GM19240 (cell line): ENCODE measurements around the gene SUPT4H1.

Experiments used
- DNase-seq: peaks from one replicate; pipeline ENCODE4 v3.0.0; 2011; ENCODE audit warnings: low spot score; ENCODE audit not compliant: insufficient read length

SUPT4H1 gene

DNA sequence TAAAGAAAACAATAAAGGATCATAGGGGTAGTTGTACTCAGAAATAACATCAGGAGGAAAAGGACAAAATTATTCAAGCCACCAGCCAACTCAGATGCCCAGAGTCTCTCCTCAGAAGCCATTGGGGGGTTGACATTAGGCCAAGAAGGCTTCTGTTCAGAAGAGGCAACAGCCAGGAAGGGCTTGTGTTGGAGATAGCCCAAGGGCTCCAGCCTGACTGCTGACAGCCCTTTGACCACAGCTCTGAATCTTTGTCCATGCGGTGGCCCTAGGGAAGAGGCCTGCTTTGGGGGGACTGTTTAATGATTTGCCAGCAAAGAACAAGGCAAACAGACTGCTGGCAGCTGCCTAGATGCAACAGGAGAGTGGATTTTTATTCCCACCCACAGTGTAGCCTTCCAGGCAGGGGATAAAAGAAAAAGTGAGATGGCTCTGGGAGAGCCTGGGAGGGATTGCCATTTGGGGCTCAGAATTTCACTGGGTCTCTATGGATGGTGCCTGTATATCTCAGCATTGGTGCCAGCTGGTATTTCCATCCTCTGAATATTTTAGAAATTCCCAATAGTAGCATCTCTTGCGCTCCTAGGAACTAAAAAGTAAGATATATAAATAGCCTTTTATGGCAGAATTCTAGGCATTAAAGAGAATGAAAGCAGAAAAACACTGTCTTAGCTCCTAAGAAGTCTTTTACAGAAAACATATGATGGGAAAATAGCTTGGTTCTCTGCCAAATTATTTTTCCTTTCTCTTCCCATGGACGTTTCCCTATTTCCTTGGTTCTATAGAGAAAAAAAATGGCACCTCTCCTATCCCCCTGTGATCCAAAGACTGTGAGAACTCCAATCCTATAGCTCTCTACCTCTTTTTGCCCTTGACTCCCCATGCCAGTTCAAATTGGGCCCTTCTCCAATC lies 29.4 kb upstream of the SUPT4H1 start:
- DNase-seq, result no peak

DNA sequence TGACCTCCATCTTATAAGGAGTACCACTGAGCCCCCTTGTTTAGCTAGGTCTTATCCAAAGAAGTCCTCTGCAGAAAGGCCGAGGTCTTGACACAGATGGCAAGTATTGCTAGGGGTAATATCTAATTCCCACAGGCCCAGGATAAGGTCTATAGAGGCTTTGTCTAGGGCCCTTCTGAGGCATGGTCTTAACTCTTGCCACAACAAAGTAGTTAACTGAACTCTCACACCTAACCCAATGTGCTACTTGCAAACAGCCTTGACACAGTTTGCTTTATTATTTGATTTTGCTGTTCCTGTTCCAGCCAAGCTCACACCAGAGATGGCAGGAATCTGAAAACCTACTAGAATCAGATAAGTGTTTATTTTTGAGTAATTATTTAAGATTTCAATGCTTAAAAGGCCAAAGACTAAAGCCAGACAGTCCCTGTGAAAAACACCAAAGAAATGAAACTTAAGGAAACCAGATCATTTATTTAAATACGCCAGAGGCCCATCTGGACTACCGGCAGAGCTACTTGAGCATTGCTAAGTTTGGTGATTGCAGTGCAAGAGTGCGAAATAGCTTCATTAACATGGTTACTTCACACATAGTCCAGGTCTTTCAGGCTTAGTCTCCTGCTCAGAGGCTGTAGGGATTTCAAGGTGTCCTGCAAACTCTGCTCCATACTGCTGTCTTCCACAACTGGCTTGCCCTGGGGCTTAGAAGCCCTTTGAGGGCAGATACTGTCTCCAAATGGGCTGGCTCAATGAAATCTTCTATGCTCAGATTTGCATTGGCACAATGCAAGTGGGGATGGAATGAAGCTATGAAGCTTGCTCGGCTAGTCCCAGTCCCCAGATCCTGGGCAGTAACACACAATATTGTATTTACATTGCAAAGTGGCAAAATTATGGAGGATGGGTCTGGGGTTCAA lies 28.5 kb upstream of the SUPT4H1 start:
- no peak for DNase-seq

DNA sequence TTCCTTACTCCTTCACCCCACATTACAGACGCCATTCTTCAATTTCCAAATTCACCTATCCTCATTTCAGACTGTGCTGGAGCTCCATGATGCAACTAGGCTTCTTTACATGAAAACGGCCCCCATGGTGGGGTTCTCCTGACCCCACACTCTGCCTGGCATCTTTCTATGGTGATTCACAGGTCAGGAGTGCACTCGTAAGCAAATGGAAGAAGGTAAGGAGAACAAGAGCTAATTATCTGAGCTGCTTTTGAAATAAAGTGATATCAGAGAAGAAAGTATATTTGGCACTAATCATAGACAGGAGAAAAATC lies 27.5 kb upstream of the SUPT4H1 start:
- DNase-seq, result no peak

DNA sequence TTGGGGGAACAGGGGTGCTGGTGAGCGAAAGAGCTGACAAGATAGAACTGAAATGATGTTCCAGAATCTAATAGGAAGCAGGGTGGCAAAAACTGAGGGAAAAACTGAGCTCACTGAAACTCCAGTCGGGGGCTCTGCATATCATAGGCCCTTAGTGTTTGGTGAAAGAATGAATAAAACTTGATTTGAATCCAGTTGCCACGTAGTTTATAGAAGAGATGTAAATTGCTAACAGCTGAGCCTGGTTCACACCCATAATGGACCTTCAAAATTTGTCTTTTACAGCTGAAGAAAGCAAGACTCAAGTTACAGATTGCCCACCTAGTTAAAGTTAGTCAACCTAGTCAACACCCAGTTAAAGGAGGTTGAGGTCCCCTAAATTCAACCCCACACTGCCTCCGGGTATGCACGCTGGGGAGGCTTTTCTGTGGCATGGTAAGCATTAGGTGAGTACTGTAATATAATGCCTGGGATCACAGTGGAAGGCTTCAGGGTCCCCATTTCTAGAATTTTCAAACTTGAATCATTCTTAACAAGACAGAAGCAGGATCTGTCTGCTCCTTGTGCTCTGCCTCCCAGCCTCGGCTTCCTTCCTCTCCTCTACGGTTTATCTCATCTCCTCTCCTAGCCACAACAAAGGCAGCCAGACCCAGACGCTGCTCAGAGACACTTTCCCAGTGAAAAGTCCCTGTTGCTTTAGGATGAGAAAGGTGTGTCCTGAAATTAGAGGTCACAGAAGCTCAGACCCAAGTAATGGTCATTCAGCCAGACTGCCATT lies 26.9 kb upstream of the SUPT4H1 start:
- DNase-seq, result no peak

DNA sequence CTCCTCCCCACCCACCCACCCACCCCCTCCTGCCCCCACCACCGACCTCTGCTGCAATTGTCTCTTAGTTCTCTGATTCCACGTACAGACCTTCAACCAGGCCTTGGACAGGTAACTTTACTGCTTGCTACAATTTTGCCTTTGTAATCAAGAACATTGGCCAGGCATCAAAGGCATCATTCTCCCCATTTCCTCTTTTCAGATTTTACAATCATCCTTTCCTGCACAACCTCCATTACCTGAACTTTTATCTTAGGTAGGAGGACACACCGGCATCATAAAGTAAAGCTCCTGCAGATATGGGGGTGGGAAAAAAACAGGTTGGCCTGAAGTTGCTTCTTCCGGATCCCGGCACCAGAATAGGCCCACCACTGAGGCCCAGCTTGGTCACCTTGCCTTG lies 25.7 kb upstream of the SUPT4H1 start:
- no peak for DNase-seq

DNA sequence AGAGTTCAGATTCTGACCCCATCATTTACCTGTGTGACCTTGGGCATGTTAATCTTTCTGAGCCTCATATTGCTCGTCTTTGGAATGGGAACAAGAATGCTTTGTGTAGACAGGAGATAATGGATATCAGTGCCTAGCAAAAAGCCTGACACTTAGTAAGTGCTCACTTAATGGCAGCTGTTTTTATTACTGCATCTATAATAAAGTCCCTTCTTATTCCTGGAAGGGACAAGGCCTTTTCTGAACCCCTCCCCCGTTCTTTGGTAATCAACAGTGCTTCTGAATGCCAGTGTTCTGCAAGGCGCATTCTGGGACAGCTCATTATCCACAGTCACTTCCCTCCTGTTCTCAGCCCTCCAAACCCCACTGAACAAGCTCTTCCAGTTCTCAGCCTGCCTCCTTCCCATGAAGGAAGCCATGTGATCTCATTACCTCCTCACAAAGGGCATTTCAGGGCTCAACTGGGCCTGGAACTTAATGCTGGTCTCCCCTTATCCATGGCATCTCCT lies 25.1 kb upstream of the SUPT4H1 start:
- DNase-seq, result no peak

DNA sequence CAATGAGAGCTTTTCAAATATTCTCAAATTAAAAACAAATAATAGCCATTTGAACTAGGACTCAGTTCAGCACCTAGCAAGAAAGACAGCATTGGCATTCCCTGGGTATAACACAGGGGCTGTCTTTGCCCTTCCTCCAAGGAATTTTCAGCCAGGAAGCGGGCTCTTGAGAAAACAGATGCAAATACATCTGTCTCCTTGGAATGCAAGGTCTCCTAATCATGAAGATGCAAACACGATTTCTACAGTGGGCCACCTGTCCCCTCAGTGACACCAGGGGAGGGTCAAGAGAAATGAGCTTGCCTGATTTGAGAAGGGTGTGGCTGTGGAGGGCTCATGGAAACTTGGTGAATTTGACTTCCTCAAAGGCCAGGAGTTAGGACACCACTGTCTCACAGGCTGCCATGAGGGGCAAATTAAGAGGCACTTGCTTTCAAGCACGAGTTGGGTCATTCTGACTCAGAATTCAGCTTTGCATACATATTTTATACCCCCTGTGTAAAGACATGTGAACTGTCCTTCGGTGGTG lies 24.5 kb upstream of the SUPT4H1 start:
- no peak for DNase-seq

DNA sequence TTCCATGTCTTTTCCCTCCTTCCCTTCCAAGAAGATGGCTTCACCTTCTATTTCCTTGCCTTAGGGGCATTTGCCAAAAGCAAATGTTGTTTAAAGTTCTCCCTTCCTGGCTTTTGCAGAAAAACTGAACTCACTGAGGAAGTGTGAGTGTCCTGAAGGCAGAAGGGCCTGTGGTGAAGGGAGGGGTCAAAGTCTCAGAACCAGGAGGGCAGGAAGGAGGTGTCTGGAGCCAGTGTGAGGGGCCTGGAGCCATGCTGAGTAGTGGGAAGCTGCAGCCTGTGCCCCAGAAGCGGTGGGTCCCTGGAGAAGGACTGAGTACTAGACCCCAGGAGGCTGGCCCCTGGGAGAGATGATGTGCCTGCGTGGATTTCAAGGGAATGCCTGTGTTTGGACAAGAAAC lies 23.8 kb upstream of the SUPT4H1 start:
- DNase-seq, result no peak

DNA sequence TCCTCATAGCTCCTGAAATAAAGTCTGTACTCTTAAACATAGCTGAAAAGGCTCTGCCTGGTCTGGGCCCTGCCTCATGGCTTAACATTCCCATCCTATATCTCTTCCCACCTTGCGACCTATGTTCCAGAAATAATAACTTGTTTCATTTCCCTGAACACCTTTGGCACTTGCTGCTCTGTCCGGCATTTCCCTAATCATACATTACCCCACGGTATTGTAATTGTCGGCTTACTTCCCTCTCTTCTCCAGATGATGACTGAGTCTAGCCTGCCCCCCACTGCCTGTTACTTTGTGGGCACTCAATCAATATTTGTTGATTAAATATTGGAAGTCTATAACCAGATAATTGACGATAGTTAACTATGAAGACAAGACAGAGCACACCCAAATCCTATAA lies 23.3 kb upstream of the SUPT4H1 start:
- DNase-seq, result no peak

DNA sequence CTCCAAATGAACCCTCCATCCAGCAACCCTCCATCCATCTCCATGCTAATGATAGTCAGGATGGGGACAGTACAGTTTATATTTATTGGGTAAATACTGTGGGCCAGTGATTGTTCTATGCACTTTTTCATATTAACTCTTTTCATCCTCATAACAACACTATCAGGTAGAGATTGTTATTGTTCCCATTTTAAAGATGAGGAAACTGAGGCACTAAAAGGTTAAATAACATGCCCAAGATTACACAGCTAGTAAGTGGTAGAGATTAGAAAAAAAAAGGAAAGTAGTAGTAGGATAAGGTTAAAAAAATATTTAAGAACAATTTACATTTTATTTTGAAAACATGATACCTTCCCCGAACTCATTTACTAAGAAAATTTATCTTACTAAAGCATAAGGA lies 21.9 kb upstream of the SUPT4H1 start:
- DNase-seq, result no peak

DNA sequence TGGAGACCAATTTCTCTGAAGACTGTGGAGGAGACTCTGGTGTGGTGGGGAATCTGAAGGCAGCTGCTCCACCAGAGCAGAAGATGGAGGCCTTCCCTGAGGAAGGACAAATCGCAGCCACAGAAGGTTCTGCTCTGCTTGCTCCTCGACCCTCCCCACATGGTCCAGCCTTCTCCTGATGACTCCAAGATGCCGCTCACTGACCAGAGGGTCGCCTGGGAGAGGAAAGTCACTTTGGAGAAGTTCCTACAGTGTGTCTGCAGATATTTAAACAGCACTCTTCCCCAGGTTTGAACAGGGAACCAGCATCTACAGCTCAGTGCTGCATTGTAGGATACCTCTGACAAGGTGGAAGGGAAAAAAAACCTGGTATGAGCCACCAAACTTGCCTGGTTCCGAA lies 21.0 kb upstream of the SUPT4H1 start:
- no peak for DNase-seq

DNA sequence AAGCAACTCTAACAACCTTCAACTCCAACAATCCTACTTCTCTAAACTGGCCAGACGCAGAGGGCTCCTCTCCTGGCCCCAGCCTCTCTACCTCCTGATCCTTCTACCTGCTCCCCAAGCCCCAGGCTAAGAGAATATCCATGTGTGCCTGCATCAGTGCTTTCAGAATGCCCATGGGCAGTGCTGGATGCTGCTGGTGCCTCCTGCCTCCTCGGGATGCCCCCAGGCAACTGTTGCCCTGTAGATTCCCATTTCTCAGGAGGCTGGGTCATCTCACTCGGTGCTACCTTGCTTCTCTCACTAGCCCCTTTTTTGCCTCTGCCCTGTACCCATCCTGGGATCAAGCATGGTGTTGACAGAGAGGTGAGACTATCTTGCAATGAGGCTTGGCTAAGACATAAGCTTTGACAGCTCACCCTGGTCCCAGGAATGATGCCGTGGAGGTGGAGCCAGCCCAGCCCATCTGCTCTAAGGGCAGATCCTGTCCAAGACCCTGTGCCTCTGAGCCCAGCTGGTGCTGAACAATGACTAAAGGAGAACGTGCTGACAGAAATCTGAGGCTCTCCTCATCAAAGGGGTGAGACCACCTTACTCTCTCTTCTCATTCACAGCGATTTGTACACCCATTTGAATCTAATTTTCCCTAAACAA lies 19.4 kb upstream of the SUPT4H1 start:
- no peak for DNase-seq

DNA sequence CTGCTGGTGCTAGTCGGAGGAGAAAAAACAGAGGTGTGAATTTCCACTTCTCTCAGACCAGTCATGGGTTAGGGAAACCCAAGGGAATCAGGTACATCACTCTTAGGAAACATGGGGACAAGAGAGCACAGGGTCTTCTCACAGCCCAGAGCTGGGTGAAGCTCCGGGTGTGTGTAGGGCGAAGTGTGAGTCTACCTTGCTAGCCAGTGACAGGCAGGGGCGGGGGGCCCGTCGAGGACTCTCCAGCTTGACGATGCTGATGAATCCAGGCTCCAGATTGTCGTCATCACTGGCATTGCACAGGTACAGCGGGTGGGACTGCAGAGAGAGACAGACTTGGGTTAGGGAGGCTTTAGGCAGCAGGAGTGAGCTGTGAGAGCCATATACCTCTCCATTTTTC lies 18.7 kb upstream of the SUPT4H1 start:
- DNase-seq, result no peak

DNA sequence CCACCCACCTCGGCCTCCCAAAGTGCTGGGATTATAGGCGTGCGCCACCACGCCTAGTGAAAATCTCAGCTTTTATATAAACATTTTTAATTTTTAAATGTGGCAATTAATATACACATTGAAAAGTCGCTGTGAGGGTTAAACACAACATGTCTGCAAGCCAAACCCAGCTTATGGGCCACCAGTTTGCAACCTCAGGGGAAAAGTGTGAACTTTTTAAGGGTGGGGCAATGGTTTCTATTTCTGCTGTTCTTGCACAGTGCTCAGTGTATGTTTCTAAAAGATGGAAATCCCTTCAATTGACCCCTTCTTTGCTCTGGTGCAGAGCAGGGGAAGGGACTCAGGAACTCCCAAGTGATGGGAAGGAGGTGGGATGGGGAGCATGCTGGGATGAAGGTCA lies 18.3 kb upstream of the SUPT4H1 start:
- DNase-seq, result no peak

DNA sequence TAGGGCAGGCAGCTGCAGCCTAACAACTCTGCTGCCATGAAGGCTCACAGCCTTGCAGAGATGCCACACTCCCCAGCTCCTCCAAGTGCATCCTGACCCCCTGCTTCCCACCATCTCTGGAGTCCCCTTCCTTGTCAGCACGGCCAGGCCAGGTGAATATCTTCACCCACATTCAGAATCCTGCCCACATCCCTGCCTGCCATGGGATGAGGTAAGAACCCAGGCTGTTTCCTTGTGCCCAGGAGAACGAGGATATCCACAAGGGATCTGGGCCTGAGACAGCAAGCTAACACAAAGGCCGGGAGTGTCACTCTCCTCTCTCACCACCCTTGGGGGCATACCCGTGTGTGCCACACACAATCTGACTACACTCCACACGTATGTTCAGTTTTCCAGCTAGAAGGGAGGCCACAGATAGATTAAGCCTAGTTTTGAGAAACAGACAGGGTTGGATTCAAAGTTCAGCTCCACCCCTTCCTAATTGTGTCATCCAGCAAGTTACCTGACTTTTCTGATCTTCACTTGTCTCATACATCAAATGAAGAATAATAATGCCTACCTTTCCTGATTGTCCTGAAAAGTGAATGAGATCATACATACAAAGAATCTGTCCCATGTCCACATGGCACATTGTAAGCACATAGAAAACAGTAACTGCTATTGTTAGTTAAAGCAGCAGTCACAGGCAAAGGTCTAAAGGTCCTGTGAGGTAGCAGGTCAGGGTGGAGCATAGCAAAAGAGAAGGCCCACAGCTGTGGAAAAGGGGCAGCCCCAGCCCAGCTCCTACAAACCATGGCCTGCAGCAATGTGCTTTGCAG lies 17.4 kb upstream of the SUPT4H1 start:
- no peak for DNase-seq

DNA sequence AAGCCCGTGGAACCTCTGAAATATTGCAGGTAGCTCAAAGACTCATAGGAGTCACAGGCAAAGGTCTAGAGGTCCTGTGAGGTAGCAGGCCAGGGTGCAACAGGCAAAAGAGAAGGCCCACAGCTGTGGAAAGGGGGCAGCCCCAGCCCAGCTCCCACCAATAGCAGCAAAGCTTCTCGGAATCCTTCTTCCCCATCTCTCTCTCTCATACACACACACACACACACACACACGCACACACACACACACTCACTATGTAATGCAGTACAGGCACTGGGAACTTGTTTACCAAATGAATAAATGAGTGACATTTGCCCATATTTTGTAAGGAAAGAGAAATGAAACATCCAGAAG lies 16.8 kb upstream of the SUPT4H1 start:
- DNase-seq, result no peak

DNA sequence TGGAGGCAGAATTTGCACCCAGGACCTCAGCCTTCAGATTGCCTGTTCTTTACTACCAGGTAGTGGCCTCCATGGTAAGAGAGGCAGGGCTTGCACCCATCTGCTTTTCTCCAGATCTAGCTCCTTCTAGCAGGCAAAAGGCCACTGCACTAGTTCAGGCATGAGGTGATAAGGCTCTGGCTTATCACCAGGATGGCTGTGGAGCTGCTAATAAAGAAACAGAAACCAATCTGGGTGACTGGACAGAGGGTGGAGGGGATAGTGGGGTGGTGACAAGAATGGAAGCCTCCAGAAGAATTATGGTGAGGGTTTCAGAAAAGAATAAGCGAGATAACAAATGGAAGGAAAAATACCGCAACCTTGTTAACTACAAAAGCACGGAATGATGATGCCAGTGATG lies 15.5 kb upstream of the SUPT4H1 start:
- no peak for DNase-seq

DNA sequence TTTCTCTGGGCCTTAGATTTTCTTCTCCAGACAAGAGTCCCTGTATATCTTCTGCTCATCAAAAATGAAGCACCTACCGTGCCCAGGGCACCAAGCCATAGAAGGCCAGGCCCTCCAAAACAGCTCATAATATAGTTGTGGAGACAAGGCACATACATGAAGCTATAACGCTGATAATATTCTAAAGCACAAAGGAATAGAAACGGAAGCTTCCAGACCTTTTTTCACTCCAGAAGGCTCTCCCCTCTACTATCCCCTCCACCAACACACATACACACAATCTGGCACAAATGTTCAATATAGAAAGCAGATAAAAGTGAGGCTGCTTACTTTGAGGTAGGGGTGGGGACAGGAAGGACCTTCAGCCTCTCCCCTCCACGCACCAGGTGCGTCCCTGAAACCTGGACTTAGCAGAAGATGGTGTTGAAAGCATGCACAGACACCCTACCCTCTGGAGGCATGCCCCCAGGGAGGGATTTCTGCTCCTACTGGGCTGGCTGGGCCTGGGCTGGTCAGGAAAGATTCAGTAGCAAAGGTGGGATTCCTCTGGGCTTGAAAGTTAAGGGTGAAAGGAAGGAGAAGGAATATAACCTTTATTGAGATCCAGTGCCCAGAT lies 14.1 kb upstream of the SUPT4H1 start:
- DNase-seq, result no peak

DNA sequence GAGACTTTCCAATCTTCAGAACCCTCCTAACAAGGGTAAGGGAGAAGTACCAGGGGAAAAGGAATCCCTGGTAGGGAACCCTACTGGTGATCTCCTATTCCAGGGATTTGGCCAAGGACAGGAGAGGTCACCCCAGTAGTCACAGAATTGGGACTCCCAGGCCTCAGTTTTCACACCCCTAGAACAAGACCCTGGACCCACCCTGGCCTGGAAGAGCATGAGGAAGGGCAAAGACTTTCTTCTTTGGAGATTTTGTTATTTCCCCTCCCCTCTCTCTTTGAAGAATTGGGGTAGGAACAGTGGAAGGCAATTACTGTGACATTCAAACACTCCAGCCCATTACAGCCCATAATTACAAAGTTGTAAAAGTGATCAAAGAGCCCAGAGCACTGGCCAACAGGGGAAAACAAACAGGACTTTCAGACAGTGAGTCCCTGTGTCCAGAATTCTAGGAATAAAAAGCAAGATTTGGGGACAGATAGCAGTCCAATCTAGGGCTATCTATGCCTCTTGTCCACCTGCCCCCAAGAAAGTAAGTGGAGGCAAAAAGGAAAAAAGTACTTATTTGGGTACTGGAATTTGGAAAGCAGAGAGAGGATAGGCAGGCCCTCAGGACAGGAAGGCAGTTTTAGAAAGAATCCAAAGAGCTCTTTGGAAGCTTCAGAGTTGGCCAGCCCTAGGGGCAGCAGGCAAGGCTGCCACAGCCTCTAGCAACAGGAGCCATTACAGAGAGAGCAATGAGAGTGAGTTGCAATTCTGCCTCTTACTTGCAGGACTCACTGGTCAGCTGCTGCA lies 13.4 kb upstream of the SUPT4H1 start:
- DNase-seq, result no peak
